Hepatocyte (in vitro differentiated cells): ENCODE measurements around the gene ACAD9.

Source experiments
- EZH2 ChIP-seq: fragments of 200-600 bp; sonication (generic); IDR thresholded peaks from 2 replicates; pipeline ENCODE4 v1.6.1; 2016; ENCODE audit warnings: antibody characterized with exemption, mild to moderate bottlenecking, borderline replicate concordance
- TF ChIP-seq, protein P1 (sequence below): fragments of 200-600 bp; sonication (generic); IDR thresholded peaks from 2 replicates; pipeline ENCODE4 v1.5.1; 2016; ENCODE audit warnings: antibody characterized with exemption, mild to moderate bottlenecking; ENCODE audit not compliant: poor library complexity

DNA sequence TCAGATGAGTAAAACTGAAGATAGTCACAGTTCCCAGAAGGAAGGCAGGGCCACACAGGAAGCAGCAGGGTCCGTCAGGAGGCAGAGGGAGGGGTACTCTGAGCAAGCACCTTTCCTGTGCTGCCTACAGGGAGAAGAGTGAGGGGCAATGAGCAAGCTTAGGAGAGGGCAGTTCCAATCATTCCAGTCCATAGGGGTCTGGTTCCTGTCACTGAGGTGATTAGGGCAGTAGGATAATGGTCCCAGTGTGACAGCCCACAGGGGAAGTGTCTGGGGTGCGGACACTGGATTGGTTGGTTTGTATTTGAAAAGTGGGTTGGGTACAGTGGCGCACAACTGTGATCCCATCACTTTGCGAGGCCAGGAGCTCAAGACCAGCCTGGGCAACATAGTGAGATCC is 7.1 kb upstream of the ACAD9 start:
- TF ChIP-seq, protein P1, sequence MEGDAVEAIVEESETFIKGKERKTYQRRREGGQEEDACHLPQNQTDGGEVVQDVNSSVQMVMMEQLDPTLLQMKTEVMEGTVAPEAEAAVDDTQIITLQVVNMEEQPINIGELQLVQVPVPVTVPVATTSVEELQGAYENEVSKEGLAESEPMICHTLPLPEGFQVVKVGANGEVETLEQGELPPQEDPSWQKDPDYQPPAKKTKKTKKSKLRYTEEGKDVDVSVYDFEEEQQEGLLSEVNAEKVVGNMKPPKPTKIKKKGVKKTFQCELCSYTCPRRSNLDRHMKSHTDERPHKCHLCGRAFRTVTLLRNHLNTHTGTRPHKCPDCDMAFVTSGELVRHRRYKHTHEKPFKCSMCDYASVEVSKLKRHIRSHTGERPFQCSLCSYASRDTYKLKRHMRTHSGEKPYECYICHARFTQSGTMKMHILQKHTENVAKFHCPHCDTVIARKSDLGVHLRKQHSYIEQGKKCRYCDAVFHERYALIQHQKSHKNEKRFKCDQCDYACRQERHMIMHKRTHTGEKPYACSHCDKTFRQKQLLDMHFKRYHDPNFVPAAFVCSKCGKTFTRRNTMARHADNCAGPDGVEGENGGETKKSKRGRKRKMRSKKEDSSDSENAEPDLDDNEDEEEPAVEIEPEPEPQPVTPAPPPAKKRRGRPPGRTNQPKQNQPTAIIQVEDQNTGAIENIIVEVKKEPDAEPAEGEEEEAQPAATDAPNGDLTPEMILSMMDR: no peak
- TF ChIP-seq EZH2: no peak
